Medulla oblongata (tissue), 1 donor: ENCODE data around the gene TRMT6.

Experiments used
- DNase-seq: peaks from one replicate; pipeline ENCODE4 v3.0.0-alpha.2; 2015; ENCODE audit errors: extremely low spot score

Gene TRMT6

DNA sequence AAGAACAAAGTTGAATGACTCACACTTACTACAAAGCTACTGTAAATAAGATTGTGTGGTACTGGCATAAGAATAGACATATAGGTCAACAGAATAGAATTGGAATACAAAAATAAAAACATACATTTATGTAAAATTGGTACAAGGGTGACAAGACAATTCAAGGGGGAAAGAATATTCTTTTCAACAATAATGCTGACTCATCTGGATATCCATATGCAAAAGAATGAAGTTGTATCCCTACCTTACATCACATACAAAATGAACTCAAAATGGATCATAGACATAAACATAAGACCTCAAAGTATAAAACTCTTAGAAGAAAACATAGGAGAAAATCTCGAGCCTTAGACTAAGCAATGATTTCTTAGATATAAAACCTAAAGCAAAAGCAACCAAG is 50.9 kb downstream of the TRMT6 start:
- no peak for DNase-seq

DNA sequence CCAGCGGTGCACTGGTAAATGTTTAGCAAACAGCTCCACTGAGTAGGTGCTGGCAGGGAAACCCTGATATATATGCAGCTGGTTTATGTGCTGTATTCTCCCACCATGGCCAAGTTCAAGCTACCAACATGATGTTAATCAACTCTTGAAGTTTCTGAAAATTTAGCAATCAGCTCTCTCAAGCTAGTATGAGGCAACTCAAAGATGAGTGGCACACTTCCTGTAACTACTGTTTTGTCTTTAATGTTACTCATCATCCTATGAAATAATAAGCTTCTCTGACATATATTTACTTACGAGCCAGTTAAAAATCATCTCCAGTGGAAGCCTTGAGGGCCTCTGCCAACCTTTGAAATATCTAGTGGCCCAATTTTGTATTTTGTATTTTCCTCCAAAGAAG is 54.7 kb downstream of the TRMT6 start:
- DNase-seq, result no peak

DNA sequence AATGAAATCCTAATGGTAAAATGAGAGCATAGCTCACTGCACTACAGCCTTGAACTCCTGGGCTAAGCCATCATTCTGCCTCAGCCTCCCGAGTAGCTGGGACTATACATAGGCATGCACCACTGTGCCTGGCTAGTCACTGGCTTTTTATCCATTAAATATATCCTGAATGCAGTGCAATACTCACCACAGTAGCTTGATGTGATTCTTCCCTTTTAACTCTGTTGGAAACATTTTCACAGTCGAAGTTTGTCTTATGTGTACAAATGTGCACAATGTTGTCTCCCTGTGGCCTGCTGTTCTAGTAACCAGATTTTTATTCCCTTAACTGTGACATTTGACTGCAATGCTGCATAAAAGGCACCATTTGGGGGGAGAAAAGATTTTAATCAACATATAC is 56.7 kb downstream of the TRMT6 start:
- no peak for DNase-seq

DNA sequence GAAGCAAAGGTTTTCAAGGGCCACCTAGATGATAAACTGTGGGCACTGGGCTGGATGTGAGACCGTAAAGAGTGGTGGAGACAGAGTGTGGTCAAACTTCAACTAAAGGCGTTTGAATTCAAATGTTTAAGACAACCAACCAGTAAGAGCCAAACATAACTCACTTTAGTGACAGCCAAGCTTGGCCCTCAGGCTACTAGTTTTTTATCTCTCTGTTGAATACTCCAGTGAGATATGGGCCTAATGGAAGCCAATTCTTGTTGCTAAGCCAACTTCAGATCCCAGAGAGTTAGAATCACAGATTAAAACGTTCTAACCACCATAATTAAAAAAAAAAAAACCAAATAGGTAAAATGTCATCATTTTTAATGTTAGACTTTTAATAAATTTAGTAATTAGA is 57.3 kb downstream of the TRMT6 start:
- no peak for DNase-seq

DNA sequence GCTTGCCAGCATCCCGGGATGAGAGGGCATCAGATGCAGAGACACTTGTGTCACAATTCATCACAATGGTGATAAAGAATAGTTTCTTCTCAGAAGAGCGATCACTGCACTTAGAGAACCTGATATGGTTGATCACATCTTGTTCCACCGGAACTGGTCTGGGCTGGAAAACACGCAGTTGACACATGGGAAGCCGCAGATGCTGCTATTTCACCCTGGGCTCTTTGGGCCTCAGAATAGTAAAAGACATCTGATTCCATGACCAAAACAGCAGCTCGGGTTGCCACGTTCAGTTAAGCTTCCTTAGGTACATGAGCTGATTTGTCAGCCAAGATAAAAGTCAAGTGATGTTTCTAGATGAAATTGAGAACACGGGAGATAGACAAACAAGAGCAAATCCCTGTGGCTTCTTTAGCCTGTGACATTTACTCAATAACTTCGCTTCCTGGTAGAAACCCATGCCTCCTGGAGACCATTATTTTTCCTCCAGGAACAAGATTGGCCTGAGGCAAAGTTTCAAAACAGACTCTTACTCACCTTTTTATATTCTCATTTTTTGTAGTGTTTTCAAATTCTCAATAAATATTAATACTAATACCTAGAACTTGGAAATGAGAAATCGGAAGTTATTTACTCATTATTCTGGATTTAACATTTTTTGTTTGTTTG is 59.4 kb downstream of the TRMT6 start:
- DNase-seq, result no peak

DNA sequence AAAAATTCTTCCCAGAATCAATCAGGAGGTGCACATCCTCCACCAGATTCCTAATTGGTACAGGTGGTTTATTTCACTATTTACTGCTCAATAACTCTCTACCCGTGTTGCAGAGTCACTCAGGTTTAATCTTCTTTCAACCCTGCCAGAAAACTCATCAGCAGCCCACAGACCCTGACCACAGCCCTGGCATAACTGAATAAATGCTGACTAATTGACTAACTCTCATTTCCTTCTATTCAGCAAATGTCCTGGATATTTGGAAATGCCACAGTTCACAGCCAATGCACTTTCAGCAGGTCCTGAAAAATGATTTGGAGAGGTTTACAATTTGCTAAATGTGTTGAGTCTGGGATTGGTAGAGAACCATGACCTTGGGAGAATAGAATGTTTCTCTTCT is 62.3 kb downstream of the TRMT6 start:
- no peak for DNase-seq

DNA sequence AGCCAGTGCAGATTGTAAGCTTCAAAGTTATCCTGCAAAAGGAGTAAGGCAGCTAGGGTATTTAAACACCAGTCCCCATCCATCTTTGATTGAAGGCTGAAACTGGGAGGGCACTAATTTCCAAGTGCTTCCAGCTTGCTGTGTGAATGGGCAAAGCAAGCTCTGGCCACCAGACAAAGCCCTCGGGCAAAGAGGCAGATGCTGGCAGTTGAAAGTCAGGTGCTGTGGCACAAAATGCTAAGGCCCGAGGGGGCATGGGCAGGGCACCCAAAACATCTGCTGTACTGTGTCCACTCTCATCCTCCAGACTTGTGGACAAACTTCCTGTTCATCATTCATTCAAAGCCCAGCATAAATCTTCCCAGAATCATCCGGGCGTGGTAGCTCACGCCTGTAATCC is 62.9 kb downstream of the TRMT6 start:
- DNase-seq, result no peak
